GM12891 (cell line): ENCODE measurements around the gene ETV6.

ENCODE experiments used
- POLR2A ChIP-seq: IDR thresholded peaks from 2 replicates; pipeline ENCODE4 v1.6.1; 2011; ENCODE audit warnings: low read depth, low read length, control low read depth
- POLR2AphosphoS5 ChIP-seq: IDR thresholded peaks from 2 replicates; pipeline ENCODE4 v1.6.1; 2011; ENCODE audit warnings: low read depth, low read length, control low read depth
- SPI1 ChIP-seq: IDR thresholded peaks from 2 replicates; pipeline ENCODE4 v1.6.1; 2011; ENCODE audit warnings: low read depth, low read length, control low read depth

- TF ChIP-seq POLR2A (peak; percentile 72), SPI1 (peak; percentile 96), POLR2AphosphoS5 (peak; percentile 44; the same call in 1 of the 2 replicates)
Observed at GRCh38 chr12:11730299-11731041, 81.0 kb downstream of the ETV6 start.
